ENCODE data around the gene EPN2.

EPN2 gene

GRCh38 chr17:19381741-19382444, 144.7 kb downstream of the EPN2 start:
- no peak for DNase-seq (ENCODE audit: low spot score)

- no peak for DNase-seq (ENCODE audit: low spot score)
Measured at GRCh38 chr17:19382531-19383444, 145.6 kb downstream of the EPN2 start.

- DNase-seq (ENCODE audit: low spot score): no peak
Measured at GRCh38 chr17:19383681-19384470, 146.7 kb downstream of the EPN2 start.

DNA sequence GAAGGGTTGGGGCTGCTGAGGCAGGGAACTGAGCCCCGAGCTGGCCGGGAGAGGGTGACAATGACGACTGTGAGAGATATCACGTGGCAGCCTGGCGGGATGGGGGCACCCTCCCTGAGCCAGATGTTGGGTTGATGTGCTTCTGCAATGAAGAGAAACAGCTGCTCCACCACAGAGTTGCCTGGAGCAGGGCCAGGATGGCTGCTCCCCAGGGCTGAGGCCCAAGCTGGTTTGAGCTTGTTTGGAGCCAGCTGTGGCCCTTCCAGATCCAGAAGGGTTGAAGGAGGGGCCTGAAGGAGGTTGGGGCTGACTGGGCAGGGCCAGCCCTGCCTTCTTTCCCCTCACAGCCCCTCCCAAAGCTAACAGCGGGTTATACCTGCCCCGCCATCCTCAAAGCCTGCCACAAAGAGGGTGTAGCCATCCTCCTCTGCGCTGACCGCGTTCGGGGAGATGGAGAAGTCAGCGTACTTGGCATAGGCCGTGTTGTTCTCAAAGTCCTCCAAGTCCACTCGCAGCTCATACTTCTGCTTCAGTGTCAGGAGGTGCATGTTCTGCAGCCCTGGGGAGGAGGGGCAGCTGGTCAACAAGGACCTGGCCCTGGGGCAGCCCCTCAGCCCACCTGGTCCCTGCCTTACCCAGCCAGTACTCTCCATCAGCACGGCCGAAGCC, 147.7 kb downstream of the EPN2 start:
- no peak for DNase-seq (ENCODE audit: low spot score)

DNA sequence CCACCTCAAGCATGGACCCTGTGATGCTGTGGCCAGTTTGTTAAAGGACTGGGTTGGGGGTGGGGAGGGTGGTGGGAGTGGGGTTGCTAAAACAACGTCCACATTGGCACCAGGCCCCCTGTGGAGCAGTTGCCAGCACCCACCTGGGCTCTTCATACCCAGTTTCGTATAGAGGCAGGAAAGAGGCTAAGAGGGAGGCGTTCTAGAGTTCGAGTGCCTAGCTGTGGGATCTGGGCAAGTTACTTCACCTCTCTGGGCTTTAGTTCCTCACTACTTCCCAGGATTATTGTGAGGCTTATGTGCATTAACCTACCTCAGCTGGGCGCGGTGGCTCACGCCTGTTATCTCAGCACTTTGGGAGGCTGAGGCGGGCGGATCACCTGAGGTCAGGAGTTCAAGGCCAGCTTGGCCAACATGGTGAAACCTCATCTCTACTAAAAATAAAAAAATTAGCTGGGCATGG, 148.4 kb downstream of the EPN2 start:
- no peak for DNase-seq (ENCODE audit: low spot score)
